ENCODE measurements around the gene COPG1. TPM values are rescaled to one million over a fixed set of nuclear protein-coding genes. Genes with fewer than 3 reads are reported as not detected.

The COPG1 gene
- total and polyA plus RNA-seq, 2 of the 13 experiments (the other 11 are each of a cell fraction or from before 2014, with no cell fraction given): 98.6 to 166 TPM

DNA sequence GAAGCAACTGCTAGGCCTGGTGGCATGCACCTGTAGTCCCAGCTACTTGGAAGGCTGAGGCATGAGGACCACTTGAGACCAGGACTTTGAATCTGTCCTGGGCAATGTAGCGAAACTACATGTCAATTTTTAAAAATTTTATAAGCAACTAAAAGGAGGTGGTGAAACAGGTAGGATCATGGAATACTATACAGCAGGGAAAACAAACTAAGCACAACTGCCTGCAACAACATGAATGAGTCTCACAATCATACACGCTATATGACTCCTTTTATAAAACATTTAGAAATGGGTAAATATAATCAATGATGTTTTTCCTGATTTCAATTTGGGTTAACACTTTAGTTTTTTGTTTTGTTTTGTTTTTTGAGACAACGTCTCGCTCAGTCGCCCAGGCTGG is 36.2 kb upstream of the COPG1 start:
- H3K27ac ChIP-seq (ENCODE audit: extremely low read length, insufficient read depth, low read length): no peak overlapping the region
- POLR2A ChIA-PET: interaction anchor here (0.9 kb wide), 1 partner anchor 29 kb away, joined by 3 read pairs; the partner anchor contains the start of gene CNBP

More for the DNA sequence above, 36.2 kb upstream of the COPG1 start:
- 84% methylated on average over 5 of the region's 5 CpGs for WGBS (ENCODE audit: low lambda C conversion rate)
- H3K9me3 ChIP-seq (ENCODE audit: low read length): no peaks in the 10 kb centered on the region
- DNase-seq (ENCODE audit: low spot score) (no peak), ATAC-seq (no peak), FAIRE-seq (no peak)
- no peak overlapping the region for H3K4me2 ChIP-seq (ENCODE audit: low read depth, low read length)
- no peaks in the 10 kb centered on the region for H4K20me1 ChIP-seq (ENCODE audit: insufficient read depth, low read length)
- H3K27me3 ChIP-seq (ENCODE audit: control insufficient read depth in 1 of 2, insufficient read depth in 2 of 2, low read length in 2 of 2): peaks cover 0 to 2% of the 10 kb centered on the region in 2 experiments; a peak in 1 of 5 replicates
- BruUV-seq (replicated peaks): no TSS peak
- no peak for TF ChIP-seq ZBTB3 (CRISPR knock-in tag; IDR thresholded peaks at IDR 0.05; ENCODE audit: borderline replicate concordance, low read depth)
- TF ChIP-seq, protein P1, sequence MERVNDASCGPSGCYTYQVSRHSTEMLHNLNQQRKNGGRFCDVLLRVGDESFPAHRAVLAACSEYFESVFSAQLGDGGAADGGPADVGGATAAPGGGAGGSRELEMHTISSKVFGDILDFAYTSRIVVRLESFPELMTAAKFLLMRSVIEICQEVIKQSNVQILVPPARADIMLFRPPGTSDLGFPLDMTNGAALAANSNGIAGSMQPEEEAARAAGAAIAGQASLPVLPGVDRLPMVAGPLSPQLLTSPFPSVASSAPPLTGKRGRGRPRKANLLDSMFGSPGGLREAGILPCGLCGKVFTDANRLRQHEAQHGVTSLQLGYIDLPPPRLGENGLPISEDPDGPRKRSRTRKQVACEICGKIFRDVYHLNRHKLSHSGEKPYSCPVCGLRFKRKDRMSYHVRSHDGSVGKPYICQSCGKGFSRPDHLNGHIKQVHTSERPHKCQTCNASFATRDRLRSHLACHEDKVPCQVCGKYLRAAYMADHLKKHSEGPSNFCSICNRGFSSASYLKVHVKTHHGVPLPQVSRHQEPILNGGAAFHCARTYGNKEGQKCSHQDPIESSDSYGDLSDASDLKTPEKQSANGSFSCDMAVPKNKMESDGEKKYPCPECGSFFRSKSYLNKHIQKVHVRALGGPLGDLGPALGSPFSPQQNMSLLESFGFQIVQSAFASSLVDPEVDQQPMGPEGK (CRISPR knock-in tag; IDR thresholded peaks at IDR 0.05): no peak
- TF ChIP-seq, protein P2, sequence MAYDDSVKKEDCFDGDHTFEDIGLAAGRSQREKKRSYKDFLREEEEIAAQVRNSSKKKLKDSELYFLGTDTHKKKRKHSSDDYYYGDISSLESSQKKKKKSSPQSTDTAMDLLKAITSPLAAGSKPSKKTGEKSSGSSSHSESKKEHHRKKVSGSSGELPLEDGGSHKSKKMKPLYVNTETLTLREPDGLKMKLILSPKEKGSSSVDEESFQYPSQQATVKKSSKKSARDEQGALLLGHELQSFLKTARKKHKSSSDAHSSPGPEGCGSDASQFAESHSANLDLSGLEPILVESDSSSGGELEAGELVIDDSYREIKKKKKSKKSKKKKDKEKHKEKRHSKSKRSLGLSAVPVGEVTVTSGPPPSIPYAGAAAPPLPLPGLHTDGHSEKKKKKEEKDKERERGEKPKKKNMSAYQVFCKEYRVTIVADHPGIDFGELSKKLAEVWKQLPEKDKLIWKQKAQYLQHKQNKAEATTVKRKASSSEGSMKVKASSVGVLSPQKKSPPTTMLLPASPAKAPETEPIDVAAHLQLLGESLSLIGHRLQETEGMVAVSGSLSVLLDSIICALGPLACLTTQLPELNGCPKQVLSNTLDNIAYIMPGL (CRISPR knock-in tag; IDR thresholded peaks at IDR 0.05; ENCODE audit: borderline replicate concordance in 1 of 2, low read depth in 1 of 2): no peak
- TF ChIP-seq MIER2 (CRISPR knock-in tag; IDR thresholded peaks at IDR 0.05): no peak
- no peak for TF ChIP-seq PAX8 (CRISPR knock-in tag; IDR thresholded peaks at IDR 0.05; ENCODE audit: borderline replicate concordance)
- TF ChIP-seq ZNF335 (CRISPR knock-in tag; IDR thresholded peaks at IDR 0.05): no peak
- no peak for TF ChIP-seq SCMH1 (CRISPR knock-in tag; IDR thresholded peaks at IDR 0.05; ENCODE audit: borderline replicate concordance)
- TF ChIP-seq EZH2 (conservative IDR thresholded peaks at IDR 0.05; ENCODE audit: low read depth, low read length): no peak
- TF ChIP-seq ZNF616 (CRISPR knock-in tag; IDR thresholded peaks at IDR 0.05; ENCODE audit: low read depth): no peak
- TF ChIP-seq CEBPG (CRISPR knock-in tag; IDR thresholded peaks at IDR 0.05): no peak
- no peak for TF ChIP-seq RARA (CRISPR knock-in tag; IDR thresholded peaks at IDR 0.05)
- TF ChIP-seq, protein P3, sequence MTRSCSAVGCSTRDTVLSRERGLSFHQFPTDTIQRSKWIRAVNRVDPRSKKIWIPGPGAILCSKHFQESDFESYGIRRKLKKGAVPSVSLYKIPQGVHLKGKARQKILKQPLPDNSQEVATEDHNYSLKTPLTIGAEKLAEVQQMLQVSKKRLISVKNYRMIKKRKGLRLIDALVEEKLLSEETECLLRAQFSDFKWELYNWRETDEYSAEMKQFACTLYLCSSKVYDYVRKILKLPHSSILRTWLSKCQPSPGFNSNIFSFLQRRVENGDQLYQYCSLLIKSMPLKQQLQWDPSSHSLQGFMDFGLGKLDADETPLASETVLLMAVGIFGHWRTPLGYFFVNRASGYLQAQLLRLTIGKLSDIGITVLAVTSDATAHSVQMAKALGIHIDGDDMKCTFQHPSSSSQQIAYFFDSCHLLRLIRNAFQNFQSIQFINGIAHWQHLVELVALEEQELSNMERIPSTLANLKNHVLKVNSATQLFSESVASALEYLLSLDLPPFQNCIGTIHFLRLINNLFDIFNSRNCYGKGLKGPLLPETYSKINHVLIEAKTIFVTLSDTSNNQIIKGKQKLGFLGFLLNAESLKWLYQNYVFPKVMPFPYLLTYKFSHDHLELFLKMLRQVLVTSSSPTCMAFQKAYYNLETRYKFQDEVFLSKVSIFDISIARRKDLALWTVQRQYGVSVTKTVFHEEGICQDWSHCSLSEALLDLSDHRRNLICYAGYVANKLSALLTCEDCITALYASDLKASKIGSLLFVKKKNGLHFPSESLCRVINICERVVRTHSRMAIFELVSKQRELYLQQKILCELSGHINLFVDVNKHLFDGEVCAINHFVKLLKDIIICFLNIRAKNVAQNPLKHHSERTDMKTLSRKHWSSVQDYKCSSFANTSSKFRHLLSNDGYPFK (CRISPR knock-in tag; IDR thresholded peaks at IDR 0.05; ENCODE audit: borderline replicate concordance): no peak
- TF ChIP-seq STAT5B (CRISPR knock-in tag; IDR thresholded peaks at IDR 0.05): no peak
- no peak for TF ChIP-seq SIN3A (IDR thresholded peaks at IDR 0.05; ENCODE audit: borderline replicate concordance, low read depth, low read length)
- TF ChIP-seq, protein P4, sequence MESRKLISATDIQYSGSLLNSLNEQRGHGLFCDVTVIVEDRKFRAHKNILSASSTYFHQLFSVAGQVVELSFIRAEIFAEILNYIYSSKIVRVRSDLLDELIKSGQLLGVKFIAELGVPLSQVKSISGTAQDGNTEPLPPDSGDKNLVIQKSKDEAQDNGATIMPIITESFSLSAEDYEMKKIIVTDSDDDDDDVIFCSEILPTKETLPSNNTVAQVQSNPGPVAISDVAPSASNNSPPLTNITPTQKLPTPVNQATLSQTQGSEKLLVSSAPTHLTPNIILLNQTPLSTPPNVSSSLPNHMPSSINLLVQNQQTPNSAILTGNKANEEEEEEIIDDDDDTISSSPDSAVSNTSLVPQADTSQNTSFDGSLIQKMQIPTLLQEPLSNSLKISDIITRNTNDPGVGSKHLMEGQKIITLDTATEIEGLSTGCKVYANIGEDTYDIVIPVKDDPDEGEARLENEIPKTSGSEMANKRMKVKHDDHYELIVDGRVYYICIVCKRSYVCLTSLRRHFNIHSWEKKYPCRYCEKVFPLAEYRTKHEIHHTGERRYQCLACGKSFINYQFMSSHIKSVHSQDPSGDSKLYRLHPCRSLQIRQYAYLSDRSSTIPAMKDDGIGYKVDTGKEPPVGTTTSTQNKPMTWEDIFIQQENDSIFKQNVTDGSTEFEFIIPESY (CRISPR knock-in tag; IDR thresholded peaks at IDR 0.05): no peak
- CTCF ChIA-PET (ENCODE audit: low intra/inter-chr PET ratio, low total read pairs): no interaction called here
- H3K9ac ChIP-seq (ENCODE audit: insufficient read depth, low read depth, low read length): no peak overlapping the region
- in situ Hi-C loops (cut with HindIII; ENCODE audit: extremely low pct_ligation_motif_present, low pct_unique_long_range_greater_than_20kb) (no loop called here), intact Hi-C loops (cut with micrococcal nuclease; ENCODE audit: unreplicated experiment) (no loop called here)
- no peaks in the 10 kb centered on the region for H3K36me3 ChIP-seq (replicated peaks in 1 of 2; ENCODE audit: control insufficient read depth in 1 of 2, insufficient read depth in 2 of 2, low read length in 2 of 2)
- H2AFZ ChIP-seq (ENCODE audit: low read length): no peak overlapping the region
- H3K4me3 ChIP-seq (replicated peaks in 1 of 3; ENCODE audit: insufficient read depth in 1 of 3, low read depth in 2 of 3, low read length in 3 of 3): no peak overlapping the region
- H3K4me1 ChIP-seq (ENCODE audit: insufficient read depth, low read length): peaks cover 22% of the 10 kb centered on the region
- no peaks in the 10 kb centered on the region for H3K79me2 ChIP-seq (ENCODE audit: insufficient read depth, low read length)
